Adrenal gland (tissue), 12 donors: Measurements from ENCODE around the gene CCDC71L. TPM values are rescaled to one million over a fixed set of nuclear protein-coding genes. Genes with fewer than 3 reads are reported as not detected.
A peak's percentile ranks its signal among the peaks of the same experiment; 100 is the strongest.

ENCODE experiments used
- DNase-seq, 7 donors: peaks; one replicate each; pipeline ENCODE4 v3.0.0-alpha.2; 2019 to 2020
- H3K27ac ChIP-seq, 5 donors: fragments of 200-600 bp; sonication (generic) in 4 of 5; 1 replicate in 3 of 5; 2 replicates in 2 of 5; pipeline versions ENCODE4 v1.5.1 to v1.8.0; 2016 to 2020; ENCODE audit warnings: mild to moderate bottlenecking in 1 of 5
- H3K27me3 ChIP-seq: fragments of 200-600 bp; 2 replicates; pipeline ENCODE4 v1.8.0; 2021
- H3K36me3 ChIP-seq, 2 donors: fragments of 200-600 bp; replicated peaks in 1 of 2; 1 replicate in 1 of 2; 2 replicates in 1 of 2; pipeline versions ENCODE4 v1.5.1 to v1.8.0; 2018 to 2022
- H3K4me1 ChIP-seq, 2 donors: fragments of 200-600 bp; replicated peaks in 1 of 2; 1 replicate in 1 of 2; 2 replicates in 1 of 2; pipeline versions ENCODE4 v1.5.1 to v1.8.0; 2018 to 2021
- H3K4me3 ChIP-seq, 4 donors: fragments of 200-600 bp; sonication (generic) in 3 of 4; one replicate each; pipeline ENCODE4 v1.5.1; 2016 to 2018
- H3K9me3 ChIP-seq, 3 donors: fragments of 200-600 bp; sonication (generic) in 1 of 3; replicated peaks in 1 of 3; 1 replicate in 2 of 3; 2 replicates in 1 of 3; pipeline versions ENCODE4 v1.5.1 to v1.8.0; 2016 to 2021
- CTCF ChIP-seq, 6 experiments: fragments of 450-650 bp in 4 of 6; fragments of 200-600 bp in 2 of 6; sonication (generic) in 1 of 6; IDR thresholded peaks; 1 replicate in 5 of 6; 2 replicates in 1 of 6; pipeline versions ENCODE4 v1.5.1 to v1.8.0; 2016 to 2021; ENCODE audit warnings: antibody characterized with exemption in 6 of 6, mild to moderate bottlenecking in 2 of 6, moderate library complexity in 1 of 6
- POLR2A ChIP-seq, 2 donors: fragments of 450-650 bp; IDR thresholded peaks; one replicate each; pipeline ENCODE4 v1.6.1; 2017; ENCODE audit warnings: antibody characterized with exemption in 2 of 2, mild to moderate bottlenecking in 2 of 2, moderate library complexity in 1 of 2
- WGBS, 4 donors: extraction: QIAGEN DNeasy Blood & Tissue Kit in 2 of 4; methylation state at CpG; one replicate each; pipeline versions ENCODE4 v1.1.5 to v1.1.7; 2013 to 2017; 5-methylcytosine and 5-hydroxymethylcytosine counted together
- intact Hi-C, 2 donors: fragments of 100-400 bp; cut with DNase I; formaldehyde crosslinking; loops; one replicate each; pipeline versions ENCODE4 v1.14.1 to v1.15.0; 2022 to 2023
- polyA plus RNA-seq, 3 donors: library from polyadenylated mRNA; stranded (reverse); fragments of 200-250 nt in 2 of 3; fragments of 350-450 nt in 1 of 3; fragmentation: Illumina TruSeq in 1 of 3; extraction: RNeasy Lipid Tissue Mini Kit (QIAGEN cat#74804) in 1 of 3; gene quantifications; one replicate each; pipeline ENCODE4 v1.2.3, GENCODE V29; 2013 to 2014
- total RNA-seq, 9 donors: library from RNA; depleted of rRNA in 4 of 9; stranded (reverse); fragments of >200 nt in 4 of 9; fragments of 120-200 nt in 1 of 9; fragmentation: NEBNext Ultra II Directional in 1 of 9; extraction: Animal tissue kit (Norgen Biotek cat#: 25700) in 1 of 9; gene quantifications; one replicate each; pipeline versions ENCODE4 v1.1.0 to v1.2.4, GENCODE V29; 2013 to 2023
- donor health status: healthy with polysubstance abuse.
- donor health status: Bipolar disorder and iron deficiency.
- donor health status: DM: yes; HTN: yes; CAD: no.
- donor health status: DM: no; HTN: no; CAD: no.
- donor health status: DM: no; HTN: no; CAD: no.
- donor health status: DM: yes; HTN: yes; CAD: no.

CCDC71L gene
- total and polyA plus RNA-seq, 12 donors, result 5.4 to 47.9 (median 19.9) TPM

GRCh38 chr7:106652909-106653308 is 8.0 kb downstream of the CCDC71L start:
- no peak overlapping the region for H3K4me3 ChIP-seq
- no peak for DNase-seq
- no peaks in the 10 kb centered on the region for H3K9me3 ChIP-seq
- peaks cover 0 to 6% of the 10 kb centered on the region in 2 donors for H3K4me1 ChIP-seq
- no peak for TF ChIP-seq POLR2A (IDR thresholded peaks at IDR 0.05)
- TF ChIP-seq CTCF (IDR thresholded peaks at IDR 0.05), result no peak
- H3K27me3 ChIP-seq, result no peaks in the 10 kb centered on the region
- no peaks in the 10 kb centered on the region for H3K36me3 ChIP-seq
- intact Hi-C loops, result no loop called here
- 68 to 90% (median 85%) methylated on average over 2 of the region's 2 CpGs for WGBS, 4 donors
- H3K27ac ChIP-seq, result no peak overlapping the region

- Histone ChIP-seq H3K4me3 (no peak overlapping the region), H3K4me1 (peaks cover 0 to 6% of the 10 kb centered on the region in 2 donors), H3K9me3 (no peaks in the 10 kb centered on the region), H3K36me3 (no peaks in the 10 kb centered on the region), H3K27me3 (no peaks in the 10 kb centered on the region), H3K27ac (no peak overlapping the region)
- no peak for DNase-seq
- intact Hi-C loops, result no loop called here
- TF ChIP-seq POLR2A (IDR thresholded peaks at IDR 0.05) (no peak), CTCF (IDR thresholded peaks at IDR 0.05) (no peak)
These were observed 8.9 kb downstream of the CCDC71L start for GRCh38 chr7:106652092-106652491.

- no peaks in the 10 kb centered on the region for H3K4me1 ChIP-seq
- no peaks in the 10 kb centered on the region for H3K27me3 ChIP-seq
- WGBS, 4 donors, result 75 to 95% (median 83%) methylated on average over 1 of the region's 1 CpG
- H3K9me3 ChIP-seq, result no peaks in the 10 kb centered on the region
- H3K36me3 ChIP-seq, result no peaks in the 10 kb centered on the region
- intact Hi-C loops, result no loop called here
- H3K4me3 ChIP-seq, result no peak overlapping the region
- no peak overlapping the region for H3K27ac ChIP-seq
- TF ChIP-seq POLR2A (IDR thresholded peaks at IDR 0.05) (no peak), CTCF (IDR thresholded peaks at IDR 0.05) (no peak)
- no peak for DNase-seq
These were observed 14.7 kb downstream of the CCDC71L start for GRCh38 chr7:106646256-106646655.

- no peaks in the 10 kb centered on the region for H3K27me3 ChIP-seq
- DNase-seq, result peak in 1 of 7 donors; percentile 2
- H3K9me3 ChIP-seq, result no peaks in the 10 kb centered on the region
- H3K4me1 ChIP-seq, result peaks cover 0 to 5% of the 10 kb centered on the region in 2 donors
- H3K4me3 ChIP-seq, result no peak overlapping the region
- intact Hi-C loops, result no loop called here
- no peak overlapping the region for H3K27ac ChIP-seq
- WGBS, 4 donors, result 17 to 83% (median 65%) methylated on average over 1 of the region's 1 CpG
- TF ChIP-seq POLR2A (IDR thresholded peaks at IDR 0.05) (no peak), CTCF (IDR thresholded peaks at IDR 0.05) (no peak)
- H3K36me3 ChIP-seq, result no peaks in the 10 kb centered on the region
These were observed 16.0 kb downstream of the CCDC71L start for GRCh38 chr7:106644999-106645398.
